ENCODE measurements around the gene ADAM10.

GRCh38 chr15:58758141-58758540, 8.6 kb upstream of the ADAM10 start:
- TF ChIP-seq CTCF (IDR thresholded peaks at IDR 0.05; ENCODE audit: insufficient read depth, low read length) (no peak), REST (IDR thresholded peaks at IDR 0.05; ENCODE audit: insufficient replicate concordance, low read depth) (no peak)

All from HL-60 (cell line).